Thyroid gland (tissue), 4 donors: Measurements from ENCODE around the gene UBE2E2. TPM values are rescaled to one million over a fixed set of nuclear protein-coding genes. Genes with fewer than 3 reads are reported as not detected.

Experiments
- DNase-seq, 2 donors: peaks; one replicate each; pipeline ENCODE4 v3.0.0-alpha.2; 2019
- H3K27ac ChIP-seq, 3 donors: fragments of 200-600 bp; sonication (generic); 1 replicate in 2 of 3; 2 replicates in 1 of 3; pipeline ENCODE4 v1.5.1; 2016 to 2019; ENCODE audit warnings: mild to moderate bottlenecking in 1 of 3, moderate library complexity in 1 of 3
- H3K27me3 ChIP-seq: fragments of 200-600 bp; sonication (generic); one replicate; pipeline ENCODE4 v1.5.1; 2019
- H3K36me3 ChIP-seq, 2 donors: fragments of 200-600 bp; sonication (generic); one replicate each; pipeline ENCODE4 v1.5.1; 2016 to 2019
- H3K4me1 ChIP-seq, 2 donors: fragments of 200-600 bp; sonication (generic); one replicate each; pipeline ENCODE4 v1.5.1; 2017 to 2019
- H3K4me3 ChIP-seq, 3 donors: fragments of 200-600 bp; sonication (generic); replicated peaks in 1 of 3; 1 replicate in 2 of 3; 2 replicates in 1 of 3; pipeline ENCODE4 v1.5.1; 2016; ENCODE audit warnings: mild to moderate bottlenecking in 1 of 3
- H3K9me3 ChIP-seq: fragments of 200-600 bp; sonication (generic); one replicate; pipeline ENCODE4 v1.5.1; 2017
- CTCF ChIP-seq, 6 experiments: fragments of 200-600 bp in 3 of 6; fragments of 450-650 bp in 3 of 6; sonication (generic) in 3 of 6; IDR thresholded peaks; one replicate each; pipeline ENCODE4 v1.5.1; 2016 to 2019; ENCODE audit warnings: antibody characterized with exemption in 6 of 6, mild to moderate bottlenecking in 2 of 6, inconsistent platforms in 1 of 6, moderate library complexity in 1 of 6
- POLR2A ChIP-seq, 2 donors: fragments of 450-650 bp; IDR thresholded peaks; one replicate each; pipeline ENCODE4 v1.6.1; 2017; ENCODE audit warnings: antibody characterized with exemption in 2 of 2, mild to moderate bottlenecking in 2 of 2, moderate library complexity in 1 of 2
- WGBS, 2 donors: methylation state at CpG; one replicate each; pipeline ENCODE4 v1.1.5; 2017; 5-methylcytosine and 5-hydroxymethylcytosine counted together
- intact Hi-C: fragments of 100-400 bp; cut with DNase I; formaldehyde crosslinking; loops from one replicate; pipeline ENCODE4 v1.15.1; 2023
- total RNA-seq, 4 donors: library from RNA; depleted of rRNA; stranded (reverse); fragments of >200 nt; gene quantifications; one replicate each; pipeline ENCODE4 v1.2.3, GENCODE V29; 2016

The UBE2E2 gene
- total RNA-seq, 4 donors from 2014 or later, result 28.5 to 46.0 (median 38.4) TPM

GRCh38 chr3:23249961-23250360 lies 46.8 kb downstream of the UBE2E2 start:
- no peaks in the 10 kb centered on the region for H3K9me3 ChIP-seq
- TF ChIP-seq CTCF (IDR thresholded peaks at IDR 0.05), result no peak
- no peak for TF ChIP-seq POLR2A (IDR thresholded peaks at IDR 0.05)
- WGBS, 2 donors, result 79 to 94% methylated on average over 1 of the region's 1 CpG

GRCh38 chr3:23252122-23252521 lies 49.0 kb downstream of the UBE2E2 start:
- no peaks in the 10 kb centered on the region for H3K36me3 ChIP-seq
- WGBS, 2 donors, result 95% methylated on average over 1 of the region's 1 CpG
- no peak for DNase-seq
- no peaks in the 10 kb centered on the region for H3K27me3 ChIP-seq
- H3K27ac ChIP-seq, result no peak overlapping the region
- TF ChIP-seq POLR2A (IDR thresholded peaks at IDR 0.05) (no peak), CTCF (IDR thresholded peaks at IDR 0.05) (no peak)
- no peak overlapping the region for H3K4me3 ChIP-seq
- intact Hi-C loops, result no loop called here
- H3K4me1 ChIP-seq, result peaks cover 0 to 3% of the 10 kb centered on the region in 2 donors
- no peaks in the 10 kb centered on the region for H3K9me3 ChIP-seq

More at GRCh38 chr3:23249961-23250360, 46.8 kb downstream of the UBE2E2 start:
- intact Hi-C loops, result no loop called here
- H3K36me3 ChIP-seq, result no peaks in the 10 kb centered on the region
- H3K27ac ChIP-seq, result no peak overlapping the region
- H3K4me1 ChIP-seq, result peaks cover 0 to 3% of the 10 kb centered on the region in 2 donors
- no peak overlapping the region for H3K4me3 ChIP-seq
- H3K27me3 ChIP-seq, result no peaks in the 10 kb centered on the region
- DNase-seq, result no peak

GRCh38 chr3:23253214-23253613 lies 50.1 kb downstream of the UBE2E2 start:
- Histone ChIP-seq H3K9me3 (no peaks in the 10 kb centered on the region), H3K36me3 (no peaks in the 10 kb centered on the region), H3K4me1 (peaks cover 0 to 3% of the 10 kb centered on the region in 2 donors), H3K27ac (no peak overlapping the region), H3K27me3 (no peaks in the 10 kb centered on the region), H3K4me3 (no peak overlapping the region)
- TF ChIP-seq POLR2A (IDR thresholded peaks at IDR 0.05) (no peak), CTCF (IDR thresholded peaks at IDR 0.05) (no peak)
- DNase-seq, result no peak
- intact Hi-C loops, result no loop called here

GRCh38 chr3:23254282-23254681 lies 51.2 kb downstream of the UBE2E2 start:
- intact Hi-C loops, result no loop called here
- no peak overlapping the region for H3K27ac ChIP-seq
- no peak overlapping the region for H3K4me3 ChIP-seq
- no peaks in the 10 kb centered on the region for H3K36me3 ChIP-seq
- DNase-seq, result no peak
- no peaks in the 10 kb centered on the region for H3K4me1 ChIP-seq
- no peaks in the 10 kb centered on the region for H3K27me3 ChIP-seq
- WGBS, 2 donors, result 90 to 97% methylated on average over 2 of the region's 2 CpGs
- H3K9me3 ChIP-seq, result no peaks in the 10 kb centered on the region
- TF ChIP-seq CTCF (IDR thresholded peaks at IDR 0.05) (no peak), POLR2A (IDR thresholded peaks at IDR 0.05) (no peak)

GRCh38 chr3:23254835-23255234 lies 51.7 kb downstream of the UBE2E2 start:
- no peak overlapping the region for H3K4me3 ChIP-seq
- no peak overlapping the region for H3K27ac ChIP-seq
- WGBS, 2 donors, result 81 to 90% methylated on average over 3 of the region's 3 CpGs
- DNase-seq, result no peak
- intact Hi-C loops, result no loop called here
- H3K36me3 ChIP-seq, result no peaks in the 10 kb centered on the region
- H3K4me1 ChIP-seq, result no peaks in the 10 kb centered on the region
- no peaks in the 10 kb centered on the region for H3K27me3 ChIP-seq
- H3K9me3 ChIP-seq, result no peaks in the 10 kb centered on the region
- no peak for TF ChIP-seq POLR2A (IDR thresholded peaks at IDR 0.05)
- TF ChIP-seq CTCF (IDR thresholded peaks at IDR 0.05), result no peak
